Measurements from ENCODE around the gene SLC9A3. TPM values are rescaled to one million over a fixed set of nuclear protein-coding genes. Genes with fewer than 3 reads are reported as not detected.

The SLC9A3 gene
- total and polyA plus RNA-seq, 12 donors: 0.53 to 1.5 (median 1.0) TPM

- 63 to 67% methylated on average over 5 of the region's 5 CpGs for WGBS, 2 donors
- intact Hi-C loops (cut with DNase I): no loop called here
- no peak for DNase-seq
- no peaks in the 10 kb centered on the region for H3K4me1 ChIP-seq
- H3K27me3 ChIP-seq: peaks cover 0 to 25% (median 0%) of the 10 kb centered on the region in 7 donors
- no peak for ATAC-seq
- no peak overlapping the region for H3K4me3 ChIP-seq
- H3K9me3 ChIP-seq: no peaks in the 10 kb centered on the region
- H3K27ac ChIP-seq: no peak overlapping the region
- TF ChIP-seq CTCF (IDR thresholded peaks at IDR 0.05): no peak
- no peaks in the 10 kb centered on the region for H3K36me3 ChIP-seq
Measured at GRCh38 chr5:425714-426113, 98.5 kb downstream of the SLC9A3 start.

- Histone ChIP-seq H3K27ac (peak overlapping the region in 1 of 10 donors; percentile 59), H3K27me3 (peaks cover 0 to 16% (median 0%) of the 10 kb centered on the region in 7 donors), H3K9me3 (no peaks in the 10 kb centered on the region), H3K36me3 (no peaks in the 10 kb centered on the region), H3K4me1 (no peaks in the 10 kb centered on the region), H3K4me3 (no peak overlapping the region)
- DNase-seq: no peak
- ATAC-seq: no peak
- 86 to 91% methylated on average over 11 of the region's 11 CpGs for WGBS, 2 donors
- intact Hi-C loops (cut with DNase I): no loop called here
- TF ChIP-seq CTCF (IDR thresholded peaks at IDR 0.05): no peak
Measured at GRCh38 chr5:424301-425110, 99.7 kb downstream of the SLC9A3 start.

- peaks cover 0 to 11% (median 0%) of the 10 kb centered on the region in 7 donors for H3K27me3 ChIP-seq
- no peak overlapping the region for H3K4me3 ChIP-seq
- H3K27ac ChIP-seq: no peak overlapping the region
- intact Hi-C loops (cut with DNase I): no loop called here
- no peaks in the 10 kb centered on the region for H3K4me1 ChIP-seq
- H3K36me3 ChIP-seq: no peaks in the 10 kb centered on the region
- DNase-seq (no peak), ATAC-seq (no peak)
- WGBS, 2 donors: 81 to 82% methylated on average over 24 of the region's 24 CpGs
- H3K9me3 ChIP-seq: no peaks in the 10 kb centered on the region
- no peak for TF ChIP-seq CTCF (IDR thresholded peaks at IDR 0.05)
Measured at GRCh38 chr5:423626-424261, 100.5 kb downstream of the SLC9A3 start.

- peaks cover 0 to 11% (median 0%) of the 10 kb centered on the region in 7 donors for H3K27me3 ChIP-seq
- no peak for TF ChIP-seq CTCF (IDR thresholded peaks at IDR 0.05)
- H3K4me1 ChIP-seq: no peaks in the 10 kb centered on the region
- H3K36me3 ChIP-seq: no peaks in the 10 kb centered on the region
- 66 to 74% methylated on average over 9 of the region's 9 CpGs for WGBS, 2 donors
- DNase-seq (no peak), ATAC-seq (no peak)
- no peak overlapping the region for H3K4me3 ChIP-seq
- intact Hi-C loops (cut with DNase I): no loop called here
- no peaks in the 10 kb centered on the region for H3K9me3 ChIP-seq
- H3K27ac ChIP-seq: no peak overlapping the region
Measured at GRCh38 chr5:423233-423565, 101.0 kb downstream of the SLC9A3 start.

Data from heart right ventricle (tissue), 16 donors.